SK-N-SH (cell line): ENCODE results near the gene DELE1. TPM values are rescaled to one million over a fixed set of nuclear protein-coding genes. Genes with fewer than 3 reads are reported as not detected.

Experiments
- CTCF ChIA-PET: fragments of 300-600, 350-600 bp; formaldehyde crosslinking; extraction: SDS; loops from one replicate; lab custom pipeline; 2021; lab: Yijun Ruan, JAX
- POLR2A ChIA-PET: fragments of 350-600 bp; sonication (Branson Sonifier 250); formaldehyde crosslinking; extraction: SDS; loops from one replicate; lab custom pipeline; 2020; ENCODE audit warnings: antibody characterized with exemption, inconsistent platforms; lab: Yijun Ruan, JAX
- DNase-seq: peaks from one replicate; pipeline ENCODE4 v3.0.0; 2012
- H2AFZ ChIP-seq: fragments of 200-600 bp; sonication (generic); 2 replicates; pipeline ENCODE4 v1.8.1; 2016; ENCODE audit warnings: antibody characterized with exemption, mild to moderate bottlenecking, low read depth
- H3F3A ChIP-seq: fragments of 200-600 bp; sonication (generic); replicated peaks from 2 replicates; pipeline ENCODE3; 2016; ENCODE audit warnings: antibody characterized with exemption, mild to moderate bottlenecking; ENCODE audit not compliant: insufficient read depth
- H3K27ac ChIP-seq, 2 experiments: fragments of 200-500 bp in 1 of 2; fragments of 200-600 bp in 1 of 2; sonication (Bioruptor generic) in 1 of 2; sonication (generic), shearing (Covaris generic) in 1 of 2; 2 replicates each; pipeline versions ENCODE4 v1.5.1 to v1.6.1; 2014 to 2016; ENCODE audit warnings: low read depth in 2 of 2, inconsistent platforms in 1 of 2, low read length in 1 of 2, mild to moderate bottlenecking in 1 of 2, mixed read lengths in 1 of 2
- H3K27me3 ChIP-seq: fragments of 200-600 bp; sonication (generic), shearing (Covaris generic); 2 replicates; pipeline ENCODE4 v1.6.1; 2016; ENCODE audit warnings: mixed run types; ENCODE audit not compliant: insufficient read depth
- H3K36me3 ChIP-seq, 2 experiments: fragments of 200-500 bp in 1 of 2; fragments of 200-600 bp in 1 of 2; sonication (Bioruptor generic) in 1 of 2; sonication (generic) in 1 of 2; replicated peaks in 1 of 2; 2 replicates each; pipeline versions ENCODE3 to v1.5.1; 2014 to 2016; ENCODE audit warnings: low read length in 1 of 2, mild to moderate bottlenecking in 1 of 2; ENCODE audit not compliant: insufficient read depth in 2 of 2, control insufficient read depth in 1 of 2
- H3K4me1 ChIP-seq, 2 experiments: fragments of 200-500 bp in 1 of 2; fragments of 200-600 bp in 1 of 2; sonication (Bioruptor generic) in 1 of 2; sonication (generic), shearing (Covaris generic) in 1 of 2; 2 replicates each; pipeline versions ENCODE4 v1.5.1 to v1.6.1; 2014 to 2016; ENCODE audit warnings: low read depth in 1 of 2, low read length in 1 of 2, mixed run types in 1 of 2; ENCODE audit not compliant: insufficient read depth in 2 of 2, control insufficient read depth in 1 of 2
- H3K4me2 ChIP-seq: fragments of 200-600 bp; sonication (generic), shearing (Covaris generic); 2 replicates; pipeline ENCODE4 v1.6.1; 2017; ENCODE audit warnings: mixed run types
- H3K4me3 ChIP-seq, 2 experiments: fragments of 200-500 bp in 1 of 2; fragments of 200-600 bp in 1 of 2; sonication (Bioruptor generic) in 1 of 2; sonication (generic), shearing (Covaris generic) in 1 of 2; 2 replicates each; pipeline versions ENCODE4 v1.5.1 to v1.8.1; 2014 to 2016; ENCODE audit warnings: low read depth in 2 of 2, inconsistent platforms in 1 of 2, low read length in 1 of 2, mild to moderate bottlenecking in 1 of 2, mixed read lengths in 1 of 2, moderate library complexity in 1 of 2
- H3K79me2 ChIP-seq: fragments of 200-600 bp; sonication (generic); 2 replicates; pipeline ENCODE4 v1.8.1; 2017; ENCODE audit warnings: mild to moderate bottlenecking; ENCODE audit not compliant: insufficient read depth
- H3K9ac ChIP-seq: fragments of 200-600 bp; sonication (generic); 2 replicates; pipeline ENCODE4 v1.6.1; 2017; ENCODE audit warnings: mixed run types
- H3K9me2 ChIP-seq: fragments of 200-600 bp; sonication (generic); 2 replicates; pipeline ENCODE4 v1.6.1; 2017; ENCODE audit warnings: mixed run types
- H3K9me3 ChIP-seq: fragments of 200-600 bp; sonication (generic); 2 replicates; pipeline ENCODE4 v1.6.1; 2017; ENCODE audit warnings: mixed run types, mild to moderate bottlenecking, moderate library complexity
- H4K20me1 ChIP-seq: fragments of 200-600 bp; sonication (generic); 2 replicates; pipeline ENCODE4 v1.6.1; 2017; ENCODE audit warnings: mild to moderate bottlenecking, mixed run types; ENCODE audit not compliant: insufficient read depth
- ELF1 ChIP-seq: IDR thresholded peaks from 2 replicates; pipeline ENCODE4 v1.4.0; 2012
- FOXJ3 ChIP-seq: sonication (generic); formaldehyde crosslinking; IDR thresholded peaks from 2 replicates; pipeline ENCODE4 v1.5.1; 2020; ENCODE audit warnings: mild to moderate bottlenecking, missing genetic modification reagents
- GABPA ChIP-seq: IDR thresholded peaks from 2 replicates; pipeline ENCODE4 v1.4.0; 2012; ENCODE audit warnings: low read depth, mild to moderate bottlenecking
- JUND ChIP-seq: IDR thresholded peaks from 2 replicates; pipeline ENCODE4 v1.4.0; 2012
- MAX ChIP-seq: IDR thresholded peaks from 2 replicates; pipeline ENCODE4 v1.4.0; 2012; ENCODE audit warnings: low read depth
- MEF2A ChIP-seq: IDR thresholded peaks from 2 replicates; pipeline ENCODE4 v1.4.0; 2012; ENCODE audit warnings: low read depth, borderline replicate concordance
- NFIC ChIP-seq: IDR thresholded peaks from 2 replicates; pipeline ENCODE4 v1.4.0; 2012; ENCODE audit warnings: borderline replicate concordance
- RCOR1 ChIP-seq: fragments of 150-350 bp; IDR thresholded peaks from 2 replicates; pipeline ENCODE4 v1.6.1; 2017; ENCODE audit warnings: antibody characterized with exemption, low read length
- REST ChIP-seq: IDR thresholded peaks from 2 replicates; pipeline ENCODE4 v1.6.1; 2012; ENCODE audit warnings: mild to moderate bottlenecking, low read depth, low read length, moderate library complexity
- SIN3A ChIP-seq: IDR thresholded peaks from 2 replicates; pipeline ENCODE4 v1.6.1; 2012; ENCODE audit warnings: low read depth, mild to moderate bottlenecking, low read length, moderate library complexity, borderline replicate concordance
- TAF1 ChIP-seq: IDR thresholded peaks from 2 replicates; pipeline ENCODE4 v1.6.1; 2012; ENCODE audit warnings: low read depth, mild to moderate bottlenecking, low read length, moderate library complexity, borderline replicate concordance
- TEAD4 ChIP-seq: IDR thresholded peaks from 2 replicates; pipeline ENCODE4 v1.4.0; 2012; ENCODE audit warnings: mild to moderate bottlenecking, borderline replicate concordance; ENCODE audit not compliant: insufficient read depth
- USF1 ChIP-seq: IDR thresholded peaks from 2 replicates; pipeline ENCODE4 v1.4.0; 2012; ENCODE audit warnings: low read depth, borderline replicate concordance
- USF2 ChIP-seq: fragments of 150-350 bp; IDR thresholded peaks from 2 replicates; pipeline ENCODE4 v1.6.1; 2017; ENCODE audit warnings: antibody characterized with exemption, low read length, low read depth, borderline replicate concordance
- WGBS: methylation state at CpG from one replicate; pipeline ENCODE4 v1.1.6; 2017; ENCODE audit warnings: low lambda C conversion rate; 5-methylcytosine and 5-hydroxymethylcytosine counted together
- polyA plus RNA-seq, 3 experiments: library from polyadenylated mRNA; depleted of rRNA; stranded (reverse); fragments of >200 nt; gene quantifications; 2 replicates each; pipeline ENCODE4 v1.2.3, GENCODE V29; 2012

The DELE1 gene
- polyA plus RNA-seq, 1 of the 3 experiments (the other 2 are of a cell fraction) = 60.3 TPM

GRCh38 chr5:141875022-141875740 is 48.5 kb upstream of the DELE1 start:
- no peaks in the 10 kb centered on the region for H4K20me1 ChIP-seq
- peaks cover 4 to 41% of the 10 kb centered on the region in 2 experiments; a peak in 2 of 4 replicates for H3K4me1 ChIP-seq
- no peaks in the 10 kb centered on the region for H3K9me3 ChIP-seq
- H3K4me3 ChIP-seq = no peak overlapping the region
- DNase-seq = no peak
- no peak for TF ChIP-seq GABPA
- TF ChIP-seq MEF2A = no peak
- TF ChIP-seq TAF1 = no peak
- TF ChIP-seq JUND = no peak
- no peak for TF ChIP-seq REST
- TF ChIP-seq NFIC = no peak
- no peak for TF ChIP-seq TEAD4
- TF ChIP-seq RCOR1 = no peak
- TF ChIP-seq USF2 = no peak
- no peak for TF ChIP-seq SIN3A
- no peak for TF ChIP-seq ELF1
- TF ChIP-seq USF1 = no peak
- no peak for TF ChIP-seq FOXJ3 (CRISPR knock-in tag)
- TF ChIP-seq MAX = no peak
- no peak overlapping the region for H3K9ac ChIP-seq
- H3K27ac ChIP-seq = no peak overlapping the region
- 68% methylated on average over 9 of the region's 9 CpGs for WGBS
- H3K79me2 ChIP-seq = no peaks in the 10 kb centered on the region
- no peak overlapping the region for H2AFZ ChIP-seq
- CTCF ChIA-PET = interaction anchor here (0.9 to 10.4 kb wide), 10 partner anchors 8 to 178 kb away, joined by 3 to 451 read pairs (median 5); no protein-coding TSS in a partner anchor
- peaks cover 57% of the 10 kb centered on the region for H3K27me3 ChIP-seq
- H3K36me3 ChIP-seq = no peaks in the 10 kb centered on the region
- H3K4me2 ChIP-seq = no peak overlapping the region
- H3F3A ChIP-seq = no peaks in the 10 kb centered on the region
- POLR2A ChIA-PET = interaction anchor here (0.8 to 1.0 kb wide), 2 partner anchors 25 to 50 kb away, joined by 4 to 6 read pairs; no protein-coding TSS in a partner anchor
- no peaks in the 10 kb centered on the region for H3K9me2 ChIP-seq
